AG10803 (cell line): ENCODE measurements around the gene CXCL9.
"Not testable (repeated sequence)": the region's sequence is repeated elsewhere in the genome, so short reads cannot be mapped to it uniquely, and the experiment has no call there.

ENCODE experiments used
- DNase-seq: peaks from one replicate; pipeline ENCODE4 v3.0.0; 2010; ENCODE audit warnings: low read depth
- H3K4me3 ChIP-seq: 2 replicates; pipeline ENCODE4 v1.5.1; 2011; ENCODE audit warnings: mild to moderate bottlenecking, low read length, control low read depth
- CTCF ChIP-seq: conservative IDR thresholded peaks from 2 replicates; pipeline ENCODE4 v1.5.1; 2011; ENCODE audit warnings: mild to moderate bottlenecking, low read length, control low read depth, inconsistent platforms

The CXCL9 gene

GRCh38 chr4:76007089-76007862, at the start of gene CXCL9:
CXCL9 (minus strand) TSS chr4:76007509; CDS start chr4:76007449, 60 bp downstream.
- no peak within 1 kb of the TSS for H3K4me3 ChIP-seq
- TF ChIP-seq CTCF: no peak
- no peak for DNase-seq

- TF ChIP-seq CTCF: no peak
- no peak for DNase-seq
- no peak overlapping the region for H3K4me3 ChIP-seq
These were observed 48.1 kb upstream of the CXCL9 start for GRCh38 chr4:76055421-76055820.

GRCh38 chr4:76055016-76055415, 47.7 kb upstream of the CXCL9 start:
- TF ChIP-seq CTCF: no peak
- DNase-seq: no peak
- H3K4me3 ChIP-seq: no peak overlapping the region

- TF ChIP-seq CTCF: no peak
- no peak overlapping the region for H3K4me3 ChIP-seq
- no peak for DNase-seq
These were observed 46.4 kb upstream of the CXCL9 start for GRCh38 chr4:76053730-76054129.

DNA sequence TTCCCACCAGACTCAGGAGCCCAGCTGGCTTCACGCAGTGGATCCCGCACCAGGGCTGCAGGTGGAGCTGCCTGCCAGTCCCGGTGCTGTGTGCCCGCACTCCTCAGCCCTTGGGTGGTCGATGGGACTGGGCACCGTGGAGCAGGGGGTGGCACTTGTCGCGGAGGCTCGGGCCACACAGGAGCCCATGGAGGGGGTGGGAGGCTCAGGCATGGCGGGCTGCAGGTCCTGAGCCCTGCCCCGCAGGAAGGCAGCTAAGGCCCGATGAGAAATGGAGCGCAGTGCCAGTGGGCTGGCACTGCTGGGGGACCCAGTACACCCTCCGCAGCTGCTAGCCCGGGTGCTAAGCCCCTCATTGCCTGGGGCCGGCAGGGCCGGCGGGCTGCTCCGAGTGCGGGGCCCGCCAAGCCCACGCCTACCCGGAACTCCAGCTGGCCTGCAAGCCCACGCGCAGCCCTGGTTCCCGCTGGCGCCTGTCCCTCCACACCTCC, 43.3 kb upstream of the CXCL9 start:
- not testable (repeated sequence) for H3K4me3 ChIP-seq, DNase-seq

DNA sequence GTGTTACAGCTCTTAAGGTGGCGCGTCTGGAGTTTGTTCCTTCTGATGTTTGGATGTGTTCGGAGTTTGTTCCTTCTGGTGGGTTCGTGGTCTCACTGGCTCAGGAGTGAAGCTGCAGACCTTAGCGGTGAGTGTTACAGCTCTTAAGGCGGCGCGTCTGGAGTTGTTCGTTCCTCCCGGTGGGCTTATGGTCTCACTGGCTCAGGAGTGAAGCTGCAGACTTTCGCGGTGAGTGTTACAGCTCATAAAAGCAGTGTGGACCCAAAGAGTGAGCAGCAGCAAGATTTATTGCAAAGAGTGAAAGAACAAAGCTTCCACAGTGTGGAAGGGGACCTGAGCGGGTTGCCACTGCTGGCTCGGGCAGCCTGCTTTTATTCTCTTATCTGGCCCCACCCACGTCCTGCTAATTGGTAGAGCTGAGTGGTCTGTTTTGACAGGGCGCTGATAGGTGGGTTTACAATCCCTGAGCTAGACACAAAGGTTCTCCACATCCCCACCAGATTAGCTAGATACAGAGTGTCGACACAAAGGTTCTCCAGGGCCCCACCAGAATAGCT, 42.6 kb upstream of the CXCL9 start:
- DNase-seq, H3K4me3 ChIP-seq: not testable (repeated sequence)

GRCh38 chr4:76044686-76045085, 37.4 kb upstream of the CXCL9 start:
- H3K4me3 ChIP-seq, DNase-seq: not testable (repeated sequence)

DNA sequence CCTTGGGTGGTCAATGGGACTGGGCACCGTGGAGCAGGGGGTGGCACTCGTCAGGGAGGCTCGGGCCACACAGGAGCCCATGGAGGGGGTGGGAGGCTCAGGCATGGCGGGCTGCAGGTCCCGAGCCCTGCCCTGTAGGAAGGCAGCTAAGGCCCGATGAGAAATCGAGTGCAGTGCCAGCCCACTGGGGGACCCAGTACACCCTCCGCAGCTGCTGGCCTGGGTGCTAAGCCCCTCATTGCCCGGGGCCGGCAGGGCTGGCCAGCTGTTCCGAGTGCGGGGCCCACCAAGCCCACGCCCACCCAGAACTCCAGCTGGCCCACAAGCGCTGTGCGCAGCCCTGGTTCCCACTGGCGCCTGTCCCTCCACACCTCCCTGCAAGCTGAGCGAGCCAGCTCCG, 36.0 kb upstream of the CXCL9 start:
- not testable (repeated sequence) for H3K4me3 ChIP-seq, DNase-seq

DNA sequence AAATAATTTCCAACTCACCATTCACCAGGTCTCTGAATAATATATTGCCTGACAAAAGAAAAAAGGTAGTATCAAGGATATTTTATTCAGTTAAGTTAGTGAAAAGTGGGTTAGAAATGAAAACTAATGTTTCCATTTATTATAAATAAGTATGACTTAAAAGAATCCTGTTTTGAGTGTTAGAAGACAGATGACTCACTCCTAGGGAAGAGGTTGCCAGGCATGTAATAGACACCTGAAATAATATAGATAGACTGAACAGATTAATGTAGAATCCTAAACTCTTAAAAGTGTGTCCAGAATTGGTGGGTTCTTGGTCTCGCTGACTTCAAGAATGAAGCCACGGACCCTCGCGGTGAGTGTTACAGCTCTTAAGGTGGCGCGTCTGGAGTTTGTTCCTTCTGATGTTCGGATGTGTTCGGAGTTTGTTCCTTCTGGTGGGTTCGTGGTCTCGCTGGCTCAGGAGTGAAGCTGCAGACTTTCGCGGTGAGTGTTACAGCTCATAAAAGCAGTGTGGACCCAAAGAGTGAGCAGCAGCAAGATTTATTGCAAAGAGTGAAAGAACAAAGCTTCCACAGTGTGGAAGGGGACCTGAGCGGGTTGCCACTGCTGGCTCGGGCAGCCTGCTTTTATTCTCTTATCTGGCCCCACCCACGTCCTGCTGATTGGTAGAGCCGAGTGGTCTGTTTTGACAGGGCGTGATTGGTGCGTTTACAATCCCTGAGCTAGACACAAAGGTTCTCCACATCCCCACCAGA, 35.1 kb upstream of the CXCL9 start:
- DNase-seq, H3K4me3 ChIP-seq: not testable (repeated sequence)
